ENCODE measurements around the gene PDE5A. TPM values are rescaled to one million over a fixed set of nuclear protein-coding genes. Genes with fewer than 3 reads are reported as not detected.

Gene PDE5A
- total and polyA plus RNA-seq, 2 experiments from 2014 or later = 9.7 to 35.8 TPM

DNA sequence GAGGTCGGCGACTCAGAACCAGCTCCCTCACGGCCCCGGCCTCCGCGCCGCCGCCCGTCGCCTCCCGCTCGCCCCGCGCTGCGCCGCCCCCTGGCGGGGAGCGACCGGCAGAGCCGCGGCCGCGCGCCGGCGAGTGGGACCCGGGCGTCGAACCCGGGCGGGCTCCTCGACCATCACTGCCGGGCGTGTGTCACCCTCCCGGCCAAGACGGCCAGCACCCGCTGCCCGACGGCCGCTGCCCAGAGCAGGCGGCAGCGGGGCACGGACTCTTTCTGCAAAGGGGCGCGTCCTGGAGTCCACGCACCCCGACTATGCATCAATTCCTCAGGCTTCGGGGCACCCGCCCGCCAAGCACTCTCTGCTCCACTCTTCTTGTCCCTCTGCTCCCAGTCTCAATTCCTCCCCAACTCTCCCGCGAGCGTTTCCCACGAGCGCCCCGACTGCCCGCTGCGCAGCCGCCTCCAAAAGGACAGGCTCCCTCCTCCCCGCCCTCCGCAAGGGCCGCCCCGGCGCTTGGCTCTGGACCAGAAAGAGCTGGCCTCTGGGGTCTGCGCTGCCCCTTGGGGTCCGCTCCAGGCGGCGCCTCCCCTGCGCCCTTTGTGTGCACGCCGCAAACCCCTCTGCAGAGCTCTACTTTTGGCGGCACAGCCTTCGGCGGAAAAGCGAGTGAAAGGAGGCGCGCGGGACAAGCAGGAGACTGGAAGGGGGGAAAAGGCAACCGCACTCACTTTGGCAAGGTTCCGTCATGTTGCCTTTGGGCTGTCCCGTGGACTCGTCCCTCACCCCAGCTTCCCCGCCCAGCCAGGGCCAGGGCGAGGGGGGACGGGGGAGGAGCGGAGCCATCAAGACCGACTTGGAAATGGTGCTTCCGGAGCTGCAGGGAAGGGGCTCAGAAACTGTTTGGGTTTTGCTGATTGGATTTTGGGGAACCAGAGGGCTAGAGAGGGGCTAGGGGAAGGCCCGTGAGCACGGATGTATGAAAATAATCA lies 1.0 kb downstream of the PDE5A start:
- Histone ChIP-seq H3K4me3 (peak overlapping the region; percentile 85), H3K27me3 (no peaks in the 10 kb centered on the region), H3K9me3 (ENCODE audit: low read depth) (no peaks in the 10 kb centered on the region), H2AFZ (peak overlapping the region; percentile 81), H3K4me1 (ENCODE audit: insufficient read depth) (no peaks in the 10 kb centered on the region), H3K4me2 (peak overlapping the region; percentile 88), H3K79me2 (peaks cover 37% of the 10 kb centered on the region), H3K27ac (peak overlapping the region; percentile 87), H3K36me3 (replicated peaks; ENCODE audit: insufficient read depth, low read depth) (no peaks in the 10 kb centered on the region), H3K9me2 (replicated peaks; ENCODE audit: insufficient read depth) (no peaks in the 10 kb centered on the region), H4K20me1 (ENCODE audit: insufficient read depth, poor library complexity, severe bottlenecking) (peaks cover 4% of the 10 kb centered on the region)
- TF ChIP-seq, protein P1, sequence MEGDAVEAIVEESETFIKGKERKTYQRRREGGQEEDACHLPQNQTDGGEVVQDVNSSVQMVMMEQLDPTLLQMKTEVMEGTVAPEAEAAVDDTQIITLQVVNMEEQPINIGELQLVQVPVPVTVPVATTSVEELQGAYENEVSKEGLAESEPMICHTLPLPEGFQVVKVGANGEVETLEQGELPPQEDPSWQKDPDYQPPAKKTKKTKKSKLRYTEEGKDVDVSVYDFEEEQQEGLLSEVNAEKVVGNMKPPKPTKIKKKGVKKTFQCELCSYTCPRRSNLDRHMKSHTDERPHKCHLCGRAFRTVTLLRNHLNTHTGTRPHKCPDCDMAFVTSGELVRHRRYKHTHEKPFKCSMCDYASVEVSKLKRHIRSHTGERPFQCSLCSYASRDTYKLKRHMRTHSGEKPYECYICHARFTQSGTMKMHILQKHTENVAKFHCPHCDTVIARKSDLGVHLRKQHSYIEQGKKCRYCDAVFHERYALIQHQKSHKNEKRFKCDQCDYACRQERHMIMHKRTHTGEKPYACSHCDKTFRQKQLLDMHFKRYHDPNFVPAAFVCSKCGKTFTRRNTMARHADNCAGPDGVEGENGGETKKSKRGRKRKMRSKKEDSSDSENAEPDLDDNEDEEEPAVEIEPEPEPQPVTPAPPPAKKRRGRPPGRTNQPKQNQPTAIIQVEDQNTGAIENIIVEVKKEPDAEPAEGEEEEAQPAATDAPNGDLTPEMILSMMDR (IDR thresholded peaks at IDR 0.05; ENCODE audit: poor library complexity) = peak; percentile 31
- no peak for TF ChIP-seq EZH2phosphoT487 (IDR thresholded peaks at IDR 0.05; ENCODE audit: low read depth, severe bottlenecking, unreplicated experiment)
- DNase-seq (ENCODE audit: low spot score) = peak; percentile 89
- WGBS (ENCODE audit: low lambda C conversion rate, missing lambda C conversion rate) = 1% methylated on average over 82 of the region's 90 CpGs

DNA sequence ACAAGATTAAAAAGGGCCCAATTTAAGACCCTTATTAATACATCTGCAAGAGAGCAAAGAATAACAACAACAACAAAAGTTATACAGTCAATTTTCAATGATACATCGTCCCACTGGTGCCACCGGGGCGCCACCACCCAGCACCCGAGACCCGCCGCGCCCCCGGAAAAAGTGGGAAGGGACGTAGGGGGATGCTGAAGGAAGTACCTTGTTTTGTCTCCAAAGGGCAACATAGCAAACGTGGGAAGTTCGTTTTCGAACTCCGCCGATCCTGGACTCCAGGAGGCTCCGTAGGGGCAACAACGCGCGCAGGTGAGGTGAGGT lies 1.7 kb downstream of the PDE5A start:
- peak overlapping the region; percentile 88 for H3K4me2 ChIP-seq
- peaks cover 4% of the 10 kb centered on the region for H4K20me1 ChIP-seq (ENCODE audit: insufficient read depth, poor library complexity, severe bottlenecking)
- peak overlapping the region; percentile 85 for H3K4me3 ChIP-seq
- no peaks in the 10 kb centered on the region for H3K9me3 ChIP-seq (ENCODE audit: low read depth)
- no peaks in the 10 kb centered on the region for H3K4me1 ChIP-seq (ENCODE audit: insufficient read depth)
- WGBS (ENCODE audit: low lambda C conversion rate, missing lambda C conversion rate) = 4% methylated on average over 12 of the region's 18 CpGs
- H3K79me2 ChIP-seq = peaks cover 42% of the 10 kb centered on the region
- TF ChIP-seq, protein P1 (IDR thresholded peaks at IDR 0.05; ENCODE audit: poor library complexity) = no peak
- no peak for TF ChIP-seq EZH2phosphoT487 (IDR thresholded peaks at IDR 0.05; ENCODE audit: low read depth, severe bottlenecking, unreplicated experiment)
- TF ChIP-seq EZH2 (IDR thresholded peaks at IDR 0.05; ENCODE audit: borderline replicate concordance) = no peak
- H3K36me3 ChIP-seq (replicated peaks; ENCODE audit: insufficient read depth, low read depth) = no peaks in the 10 kb centered on the region
- peak overlapping the region; percentile 87 for H3K27ac ChIP-seq
- H3K27me3 ChIP-seq = no peaks in the 10 kb centered on the region
- peak overlapping the region; percentile 81 for H2AFZ ChIP-seq
- no peak for DNase-seq (ENCODE audit: low spot score)
- no peaks in the 10 kb centered on the region for H3K9me2 ChIP-seq (replicated peaks; ENCODE audit: insufficient read depth)

DNA sequence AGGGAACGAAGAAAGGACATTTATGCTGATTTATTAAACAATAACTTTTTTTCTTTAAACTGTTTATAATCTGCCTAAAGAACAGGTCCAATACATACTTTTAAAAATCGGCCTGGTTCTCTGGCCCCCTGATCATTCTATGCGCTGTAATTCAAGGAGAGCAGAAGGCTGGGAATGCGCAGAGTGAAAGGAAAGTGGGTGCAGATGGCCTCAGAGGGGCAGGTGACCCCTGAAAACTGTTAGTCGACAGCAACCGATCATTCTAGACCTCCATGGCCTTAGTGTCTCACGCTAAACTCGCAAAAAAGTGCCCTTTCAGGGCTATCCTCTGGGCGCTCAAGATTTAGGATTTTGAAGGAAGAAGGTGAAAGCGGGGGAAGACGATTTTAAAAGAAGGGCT lies 2.2 kb downstream of the PDE5A start:
- TF ChIP-seq, protein P1 (IDR thresholded peaks at IDR 0.05; ENCODE audit: poor library complexity) = no peak
- no peak for TF ChIP-seq EZH2phosphoT487 (IDR thresholded peaks at IDR 0.05; ENCODE audit: low read depth, severe bottlenecking, unreplicated experiment)
- no peak for TF ChIP-seq EZH2 (IDR thresholded peaks at IDR 0.05; ENCODE audit: borderline replicate concordance)
- no peaks in the 10 kb centered on the region for H3K36me3 ChIP-seq (replicated peaks; ENCODE audit: insufficient read depth, low read depth)
- H4K20me1 ChIP-seq (ENCODE audit: insufficient read depth, poor library complexity, severe bottlenecking) = peaks cover 4% of the 10 kb centered on the region
- peak overlapping the region; percentile 87 for H3K27ac ChIP-seq
- peak overlapping the region; percentile 81 for H2AFZ ChIP-seq
- DNase-seq (ENCODE audit: low spot score) = no peak
- WGBS (ENCODE audit: low lambda C conversion rate, missing lambda C conversion rate) = 37% methylated on average over 11 of the region's 11 CpGs
- no peaks in the 10 kb centered on the region for H3K4me1 ChIP-seq (ENCODE audit: insufficient read depth)
- no peaks in the 10 kb centered on the region for H3K9me2 ChIP-seq (replicated peaks; ENCODE audit: insufficient read depth)
- H3K27me3 ChIP-seq = no peaks in the 10 kb centered on the region
- peaks cover 46% of the 10 kb centered on the region for H3K79me2 ChIP-seq
- no peaks in the 10 kb centered on the region for H3K9me3 ChIP-seq (ENCODE audit: low read depth)
- peak overlapping the region; percentile 88 for H3K4me2 ChIP-seq
- H3K4me3 ChIP-seq = peak overlapping the region; percentile 85
